ENCODE measurements around the gene SLC6A12. TPM values are rescaled to one million over a fixed set of nuclear protein-coding genes. Genes with fewer than 3 reads are reported as not detected.

Gene SLC6A12
- 7.8 TPM for total RNA-seq

GRCh38 chr12:214003-214741 lies at the start of gene SLC6A12:
Gene SLC6A12 (minus strand): TSS chr12:214157. CDS start chr12:209986, 4,171 bp downstream.

GRCh38 chr12:262817-263216 lies 48.9 kb upstream of the SLC6A12 start, which contains the start of gene SLC6A13:
Gene SLC6A13 (minus strand): TSS chr12:262836. CDS start chr12:260052, 2,784 bp downstream.

Other genes starting within 250 kb of the SLC6A12 start
- 11.9 TPM for gene IQSEC3, start 147.4 kb downstream of the SLC6A12 start, total RNA-seq
- 5.6 TPM for gene SLC6A13, start 48.7 kb upstream of the SLC6A12 start, total RNA-seq
- gene KDM5A, start 175.2 kb upstream of the SLC6A12 start, total RNA-seq = 124 TPM
- gene CCDC77, start 187.5 kb upstream of the SLC6A12 start, total RNA-seq = 39.1 TPM
- gene B4GALNT3, start 245.8 kb upstream of the SLC6A12 start, total RNA-seq = 4.7 TPM

Measured in parietal lobe (tissue), 1 donor.